Activated T-helper 1 cell treated with anti-CD3 and anti-CD28 coated beads, Interleukin-12 subunit alpha, Interleukin-12 subunit beta, Interleukin-2, Interleukin-4 antibody, amounts not matched to agents 30 ng/mL and 10 ng/mL and 1 ng/mL, durations not matched to agents 14 hours and 24 hours and 36 hours (primary cell): ENCODE results near the gene PHF19. TPM values are rescaled to one million over a fixed set of nuclear protein-coding genes. Genes with fewer than 3 reads are reported as not detected.

Experiments used
- DNase-seq: peaks from one replicate; pipeline ENCODE4 v3.0.0; 2021; ENCODE audit warnings: low spot score
- H3K27ac Mint-ChIP-seq: one replicate; pipeline ENCODE4 v1.8.0; 2021; ENCODE audit warnings: mild to moderate bottlenecking, mixed read lengths
- H3K27me3 Mint-ChIP-seq: one replicate; pipeline ENCODE4 v1.8.0; 2022; ENCODE audit warnings: mild to moderate bottlenecking, moderate library complexity, mixed read lengths; ENCODE audit not compliant: insufficient read depth
- H3K36me3 Mint-ChIP-seq: one replicate; pipeline ENCODE4 v1.8.0; 2021; ENCODE audit warnings: low read depth, mixed read lengths
- H3K4me1 Mint-ChIP-seq: one replicate; pipeline ENCODE4 v1.8.0; 2021; ENCODE audit warnings: low read depth, mixed read lengths
- H3K4me3 Mint-ChIP-seq: one replicate; pipeline ENCODE4 v1.8.0; 2021; ENCODE audit warnings: mild to moderate bottlenecking, moderate library complexity, mixed read lengths
- H3K9me3 Mint-ChIP-seq: one replicate; pipeline ENCODE4 v1.8.0; 2021; ENCODE audit warnings: mixed read lengths
- intact Hi-C: fragments of 100-400 bp; cut with micrococcal nuclease; formaldehyde crosslinking; loops from one replicate; pipeline ENCODE4 v1.15.1; 2024
- total RNA-seq: library from RNA; stranded (reverse); gene quantifications from 2 replicates; pipeline ENCODE4 v1.2.3, GENCODE V29; 2022

Gene PHF19
- total RNA-seq, 1 donor from 2014 or later, result 134 TPM

DNA sequence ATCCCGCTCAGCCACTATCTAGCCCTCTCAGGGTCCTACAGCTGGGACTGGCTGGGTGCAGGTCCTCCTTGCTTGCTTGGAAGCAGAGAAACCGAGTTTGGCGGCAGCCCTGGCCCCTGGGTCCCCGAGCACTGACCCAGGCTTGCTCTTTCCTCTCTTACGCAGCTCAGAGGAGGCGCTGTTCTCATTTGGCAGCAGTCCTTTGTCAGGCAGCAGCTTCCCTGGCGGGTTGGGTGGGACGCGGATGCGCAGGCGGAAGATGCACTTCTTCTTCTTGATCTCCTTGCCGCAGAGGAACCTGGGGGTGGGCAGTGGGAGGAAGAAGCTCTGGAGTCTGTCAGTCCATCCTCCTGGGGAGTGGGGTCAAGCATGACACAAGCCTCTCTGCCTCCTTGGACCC lies 14.5 kb downstream of the PHF19 start:
- Mint-ChIP-seq H3K9me3 (no peaks in the 10 kb centered on the region), H3K4me3 (no peak overlapping the region), H3K27ac (no peak overlapping the region), H3K36me3 (peaks cover 63% of the 10 kb centered on the region), H3K27me3 (no peaks in the 10 kb centered on the region), H3K4me1 (peaks cover 8% of the 10 kb centered on the region)
- intact Hi-C loops, result no loop called here
- no peak for DNase-seq

DNA sequence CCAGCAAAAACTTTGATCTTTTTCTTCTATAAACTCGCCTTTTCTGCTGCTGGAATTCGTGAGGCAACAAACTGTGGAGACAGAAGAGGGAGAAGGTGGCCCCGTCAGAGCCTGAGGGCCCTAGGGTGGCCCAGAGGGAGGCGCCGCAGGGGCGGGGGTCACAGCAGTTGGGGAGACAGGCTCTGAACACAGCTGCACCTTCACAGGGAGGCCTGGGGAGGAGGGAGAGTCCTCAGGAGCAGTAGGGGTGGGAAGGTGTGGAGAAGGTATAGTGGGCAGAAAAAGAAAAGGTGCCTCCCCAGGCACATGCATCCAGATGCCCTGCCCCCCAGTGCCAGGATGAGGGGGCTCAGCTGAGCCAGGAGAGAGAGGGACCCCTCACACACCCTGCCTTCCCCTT lies 15.1 kb downstream of the PHF19 start:
- H3K4me1 Mint-ChIP-seq, result peaks cover 8% of the 10 kb centered on the region
- intact Hi-C loops, result no loop called here
- no peak overlapping the region for H3K27ac Mint-ChIP-seq
- H3K36me3 Mint-ChIP-seq, result peaks cover 66% of the 10 kb centered on the region
- no peaks in the 10 kb centered on the region for H3K9me3 Mint-ChIP-seq
- no peak overlapping the region for H3K4me3 Mint-ChIP-seq
- DNase-seq, result no peak
- H3K27me3 Mint-ChIP-seq, result no peaks in the 10 kb centered on the region

DNA sequence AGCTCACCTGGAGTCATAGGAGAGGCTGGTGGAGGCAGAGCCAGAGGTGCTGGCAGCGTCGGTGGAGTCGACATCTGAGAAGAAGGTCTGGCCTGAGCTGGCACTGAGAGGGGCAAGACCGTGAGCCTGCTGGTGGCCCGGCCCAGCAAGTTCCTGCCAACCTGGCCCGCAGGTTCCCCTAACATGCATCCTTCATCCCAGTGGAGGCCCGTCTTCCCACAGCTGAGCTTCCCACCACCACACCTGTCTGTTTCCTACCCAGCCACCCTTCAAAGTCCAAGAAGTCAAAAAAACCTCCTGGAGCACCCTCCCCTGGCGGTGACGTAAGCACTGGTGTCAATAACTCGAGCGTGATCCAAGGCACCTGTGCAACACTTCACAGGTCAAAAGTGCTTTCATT lies 16.9 kb downstream of the PHF19 start:
- Mint-ChIP-seq H3K4me3 (no peak overlapping the region), H3K9me3 (no peaks in the 10 kb centered on the region), H3K36me3 (peaks cover 56% of the 10 kb centered on the region), H3K27me3 (no peaks in the 10 kb centered on the region), H3K4me1 (no peaks in the 10 kb centered on the region), H3K27ac (no peak overlapping the region)
- DNase-seq, result no peak
- intact Hi-C loops, result no loop called here

DNA sequence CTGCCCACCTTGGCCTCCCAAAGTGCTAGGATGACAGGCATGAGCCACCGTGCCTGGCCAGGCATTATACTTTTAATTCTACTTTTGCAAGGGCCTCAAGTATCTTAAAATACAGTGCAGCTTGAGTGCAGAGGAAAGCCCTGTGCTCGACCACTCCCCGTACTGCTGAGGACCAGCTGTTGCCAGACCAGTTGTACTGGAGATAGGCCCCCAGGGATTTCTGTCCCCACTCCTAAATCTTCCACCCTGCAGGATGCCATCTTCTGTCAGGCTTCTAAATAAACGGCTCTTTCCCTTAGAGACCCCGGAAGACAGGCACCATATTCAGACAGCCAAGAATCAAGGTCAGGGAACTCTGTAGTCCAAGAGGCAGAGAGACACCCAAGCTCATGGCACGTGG lies 17.6 kb downstream of the PHF19 start:
- Mint-ChIP-seq H3K4me3 (no peak overlapping the region), H3K27ac (no peak overlapping the region), H3K27me3 (no peaks in the 10 kb centered on the region), H3K36me3 (peaks cover 62% of the 10 kb centered on the region), H3K4me1 (no peaks in the 10 kb centered on the region), H3K9me3 (no peaks in the 10 kb centered on the region)
- intact Hi-C loops, result no loop called here
- DNase-seq, result no peak

DNA sequence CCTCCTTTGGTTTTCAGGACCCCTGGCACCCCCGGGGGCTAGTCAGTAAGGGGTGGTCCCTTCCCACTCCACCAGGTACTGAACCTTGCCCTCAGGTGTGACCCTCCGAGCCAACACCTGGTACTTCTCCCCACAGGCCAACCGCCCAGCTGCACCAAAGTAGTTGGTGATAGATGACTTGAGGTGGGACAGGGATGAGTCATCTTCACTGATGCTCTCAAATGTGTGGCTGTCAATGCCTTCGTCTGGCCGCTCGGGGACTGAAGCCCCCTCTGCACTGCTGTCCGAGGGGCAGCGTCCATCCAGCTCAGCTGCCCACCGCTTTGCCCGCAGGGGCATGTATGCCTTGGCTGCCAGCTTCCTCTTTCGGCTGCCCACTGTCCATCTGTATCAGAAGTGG lies 19.1 kb downstream of the PHF19 start:
- H3K4me1 Mint-ChIP-seq, result no peaks in the 10 kb centered on the region
- H3K27me3 Mint-ChIP-seq, result no peaks in the 10 kb centered on the region
- peaks cover 63% of the 10 kb centered on the region for H3K36me3 Mint-ChIP-seq
- H3K27ac Mint-ChIP-seq, result no peak overlapping the region
- intact Hi-C loops, result no loop called here
- DNase-seq, result no peak
- H3K9me3 Mint-ChIP-seq, result no peaks in the 10 kb centered on the region
- no peak overlapping the region for H3K4me3 Mint-ChIP-seq

DNA sequence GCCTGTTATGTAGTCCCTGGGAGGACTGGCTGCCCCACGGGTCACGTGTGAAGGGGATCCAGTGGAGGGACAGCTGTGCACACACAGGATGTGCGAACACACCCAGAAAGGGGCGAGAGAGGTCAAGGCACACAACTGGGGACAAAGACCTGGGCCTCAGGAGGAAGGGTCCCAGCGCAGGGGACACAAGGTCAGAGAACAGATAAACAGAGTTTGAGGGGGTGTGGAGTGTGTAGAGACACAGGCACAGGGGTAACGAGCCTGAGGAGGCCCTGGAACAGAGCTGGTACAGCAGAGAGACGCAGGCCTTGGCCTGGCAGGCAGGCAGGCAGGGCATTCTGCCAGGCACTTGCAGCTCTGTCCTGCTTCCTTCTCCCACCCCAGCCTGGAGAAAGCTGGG lies 19.5 kb downstream of the PHF19 start:
- Mint-ChIP-seq H3K36me3 (peaks cover 66% of the 10 kb centered on the region), H3K4me3 (no peak overlapping the region), H3K9me3 (no peaks in the 10 kb centered on the region), H3K27me3 (no peaks in the 10 kb centered on the region), H3K27ac (no peak overlapping the region), H3K4me1 (no peaks in the 10 kb centered on the region)
- no peak for DNase-seq
- intact Hi-C loops, result no loop called here

DNA sequence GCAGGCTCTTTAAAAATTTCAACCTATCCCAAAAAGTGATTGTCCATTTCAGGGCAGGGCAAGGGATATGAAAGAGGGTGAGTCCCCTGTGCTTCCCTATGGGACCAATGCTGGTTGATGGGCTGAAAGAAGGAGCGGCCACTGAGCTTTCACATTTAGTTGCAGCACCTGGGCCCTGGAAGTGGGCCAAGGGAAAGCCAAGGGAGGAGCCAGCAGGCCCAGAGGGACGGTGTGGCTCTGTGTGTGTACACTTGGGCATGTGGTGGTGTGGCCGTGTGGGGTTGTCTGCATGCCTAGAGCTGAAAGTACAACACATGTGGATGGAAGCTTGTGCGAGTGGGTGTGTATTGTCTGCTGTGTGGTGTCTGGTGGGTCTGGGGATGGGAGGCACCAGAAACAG lies 20.3 kb downstream of the PHF19 start:
- no peak for DNase-seq
- no peaks in the 10 kb centered on the region for H3K9me3 Mint-ChIP-seq
- peaks cover 62% of the 10 kb centered on the region for H3K36me3 Mint-ChIP-seq
- H3K4me3 Mint-ChIP-seq, result no peak overlapping the region
- H3K27ac Mint-ChIP-seq, result peak overlapping the region; percentile 13
- no peaks in the 10 kb centered on the region for H3K27me3 Mint-ChIP-seq
- no peaks in the 10 kb centered on the region for H3K4me1 Mint-ChIP-seq
- intact Hi-C loops, result no loop called here

DNA sequence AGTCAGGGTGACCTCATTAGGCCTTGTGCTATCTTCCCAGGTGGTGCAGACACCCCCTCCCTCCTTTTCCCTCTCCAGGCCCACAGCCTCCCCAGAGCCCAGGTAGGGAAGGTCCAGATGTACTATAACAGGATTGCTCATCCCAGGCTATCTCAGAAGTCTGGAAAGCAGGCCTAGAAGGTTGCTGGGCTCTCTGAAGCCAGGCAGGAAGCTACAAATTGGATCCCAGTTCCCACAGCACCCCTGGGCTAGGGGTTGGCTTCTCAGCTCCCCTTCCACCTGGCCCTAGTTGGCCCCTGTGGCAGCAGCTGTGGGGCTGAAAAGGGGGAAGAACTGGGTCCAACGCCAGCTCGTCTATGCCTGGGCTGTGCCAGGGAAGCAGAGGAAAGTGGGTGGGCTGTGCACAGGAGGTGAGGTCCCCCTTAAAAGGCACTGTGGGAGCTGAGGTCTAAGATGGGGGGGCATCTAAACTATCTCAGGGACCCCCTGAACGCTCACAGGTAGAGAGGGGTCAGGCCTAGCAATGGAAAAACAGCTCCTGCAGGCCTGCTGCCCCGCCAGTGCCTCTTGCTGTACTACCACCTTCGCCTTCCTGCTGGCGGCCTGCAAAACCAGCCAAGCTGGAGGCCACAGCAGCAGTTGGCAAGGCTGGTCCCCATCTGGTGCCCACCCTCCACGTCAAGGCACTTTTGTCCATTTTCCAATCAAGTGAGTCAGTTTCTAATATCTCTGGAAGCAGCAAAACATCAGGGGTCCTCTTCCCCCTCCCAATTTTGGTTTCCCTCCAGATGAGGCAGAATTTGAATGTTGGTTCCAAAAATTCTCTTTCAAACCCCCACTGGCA lies 20.9 kb downstream of the PHF19 start:
- DNase-seq, result no peak
- intact Hi-C loops, result no loop called here
- no peaks in the 10 kb centered on the region for H3K4me1 Mint-ChIP-seq
- no peaks in the 10 kb centered on the region for H3K9me3 Mint-ChIP-seq
- no peaks in the 10 kb centered on the region for H3K27me3 Mint-ChIP-seq
- H3K36me3 Mint-ChIP-seq, result peaks cover 58% of the 10 kb centered on the region
- no peak overlapping the region for H3K4me3 Mint-ChIP-seq
- peak overlapping the region; percentile 48 for H3K27ac Mint-ChIP-seq

DNA sequence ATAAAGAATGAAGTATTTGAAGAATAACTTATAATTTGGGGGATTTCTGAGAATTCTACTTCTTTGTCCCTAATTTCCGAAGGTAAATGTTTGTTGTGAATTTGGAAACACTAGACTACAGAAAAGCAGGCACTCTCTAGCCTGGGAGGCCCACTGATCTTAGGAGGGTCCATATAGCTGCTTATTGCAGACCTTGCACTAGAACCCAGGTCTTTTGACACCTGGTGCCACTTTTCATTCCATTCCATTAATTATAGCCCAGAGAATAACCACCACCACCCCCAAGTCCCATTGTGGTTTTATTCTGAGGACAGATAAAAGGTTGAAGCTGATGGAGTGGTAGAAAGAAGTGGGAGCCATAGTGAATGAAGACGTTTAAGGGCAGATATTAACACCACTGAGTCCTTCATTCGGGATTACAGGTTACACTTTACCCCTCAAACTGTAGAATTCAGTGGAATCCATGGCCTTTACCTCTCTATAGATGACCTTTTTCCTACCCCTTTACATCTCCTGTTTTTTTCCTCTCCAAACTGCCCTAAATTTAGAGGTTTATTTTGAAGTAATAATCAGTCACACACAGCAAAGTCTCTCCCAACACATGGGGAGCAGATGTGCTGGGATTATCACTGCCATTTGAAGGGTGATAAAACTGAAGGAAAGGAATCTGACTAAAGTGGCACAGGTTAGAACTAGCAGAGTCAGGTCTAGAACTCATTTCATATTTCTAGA lies 22.2 kb downstream of the PHF19 start:
- intact Hi-C loops, result loop anchor here (1.0 kb wide), 1 partner anchor 8 kb away; no protein-coding TSS in a partner anchor
- Mint-ChIP-seq H3K27me3 (no peaks in the 10 kb centered on the region), H3K4me1 (peaks cover 8% of the 10 kb centered on the region), H3K4me3 (no peak overlapping the region), H3K27ac (peak overlapping the region; percentile 42), H3K36me3 (peaks cover 54% of the 10 kb centered on the region), H3K9me3 (no peaks in the 10 kb centered on the region)
- no peak for DNase-seq

DNA sequence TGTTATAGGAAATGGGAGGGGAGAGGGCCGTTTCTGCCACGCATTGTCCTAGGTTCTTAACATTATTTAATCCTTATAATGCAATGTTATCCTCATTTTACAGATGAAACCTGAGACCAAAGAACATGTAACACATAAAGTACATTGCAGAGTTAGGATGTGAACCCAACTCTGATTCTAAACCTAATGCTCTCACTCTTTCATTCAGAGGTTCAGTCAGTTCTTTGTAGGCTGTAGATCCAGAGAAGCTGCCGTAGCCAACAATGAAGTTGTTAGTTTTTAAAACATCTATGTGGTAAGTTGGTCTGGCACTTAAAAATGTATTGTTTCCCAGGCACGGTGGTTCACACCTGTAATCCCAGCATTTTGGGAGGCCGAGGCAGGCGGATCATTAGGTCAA lies 23.8 kb downstream of the PHF19 start:
- DNase-seq, result no peak
- Mint-ChIP-seq H3K9me3 (no peaks in the 10 kb centered on the region), H3K27me3 (no peaks in the 10 kb centered on the region), H3K4me3 (no peak overlapping the region), H3K36me3 (peaks cover 48% of the 10 kb centered on the region), H3K27ac (peak overlapping the region; percentile 23), H3K4me1 (peaks cover 13% of the 10 kb centered on the region)
- intact Hi-C loops, result no loop called here

DNA sequence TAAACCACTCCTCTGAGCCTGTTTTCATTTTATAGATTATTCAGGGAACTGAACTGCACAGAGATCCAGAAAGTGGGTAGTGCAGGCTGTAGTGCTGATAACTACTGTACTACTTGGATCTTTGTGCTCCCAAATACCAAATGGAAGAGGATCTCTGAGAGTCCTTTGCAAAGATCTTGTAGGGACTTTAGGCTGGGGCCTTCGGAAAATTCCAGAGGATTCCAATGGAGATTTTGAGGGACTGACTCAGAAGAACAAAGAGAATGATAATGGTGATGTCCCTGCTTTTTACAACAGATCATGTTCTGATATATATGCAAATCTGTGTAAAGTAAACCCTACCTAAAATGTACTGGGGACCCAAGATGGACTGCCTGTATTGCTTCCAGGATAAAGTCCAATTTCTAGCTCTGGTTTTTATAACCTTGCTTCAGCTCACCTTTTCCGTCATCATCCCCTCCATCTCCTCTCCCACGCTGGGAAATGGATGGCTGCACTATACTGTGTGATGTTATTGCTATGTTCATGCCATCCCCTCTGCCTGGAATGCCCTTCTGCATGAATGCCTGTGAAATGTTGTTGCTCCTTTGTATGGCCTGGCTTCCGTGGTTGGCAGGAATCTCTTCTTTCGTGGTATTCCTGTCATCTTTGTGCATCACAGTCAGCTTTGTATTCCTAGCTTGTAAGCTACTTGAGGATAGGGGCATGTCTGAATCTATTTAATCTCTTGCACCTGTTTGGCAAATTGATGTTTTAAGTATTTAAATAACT lies 24.6 kb downstream of the PHF19 start:
- Mint-ChIP-seq H3K9me3 (no peaks in the 10 kb centered on the region), H3K27ac (peak overlapping the region; percentile 38), H3K36me3 (peaks cover 50% of the 10 kb centered on the region), H3K27me3 (no peaks in the 10 kb centered on the region), H3K4me3 (no peak overlapping the region), H3K4me1 (peaks cover 20% of the 10 kb centered on the region)
- intact Hi-C loops, result no loop called here
- no peak for DNase-seq

DNA sequence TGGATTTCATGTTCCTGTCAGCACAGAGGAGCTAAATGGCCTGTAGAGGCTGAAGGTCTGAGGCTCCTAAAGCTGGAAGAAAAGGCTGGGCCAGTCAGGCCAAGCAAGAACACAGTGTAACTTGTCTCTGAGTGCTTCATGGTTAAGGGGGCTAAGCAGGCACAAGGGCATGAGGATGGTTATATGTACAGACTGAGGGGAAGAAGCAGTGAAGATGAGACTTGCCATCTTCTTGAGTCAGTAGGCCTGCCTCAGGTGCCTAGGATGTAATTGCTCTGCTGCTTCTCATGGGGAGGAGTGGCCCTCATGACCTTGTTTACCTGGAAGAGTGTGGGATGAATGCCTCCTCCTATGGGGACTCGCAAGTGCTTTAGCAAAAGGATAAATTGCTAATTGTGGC lies 25.5 kb downstream of the PHF19 start:
- H3K4me1 Mint-ChIP-seq, result peaks cover 30% of the 10 kb centered on the region

DNA sequence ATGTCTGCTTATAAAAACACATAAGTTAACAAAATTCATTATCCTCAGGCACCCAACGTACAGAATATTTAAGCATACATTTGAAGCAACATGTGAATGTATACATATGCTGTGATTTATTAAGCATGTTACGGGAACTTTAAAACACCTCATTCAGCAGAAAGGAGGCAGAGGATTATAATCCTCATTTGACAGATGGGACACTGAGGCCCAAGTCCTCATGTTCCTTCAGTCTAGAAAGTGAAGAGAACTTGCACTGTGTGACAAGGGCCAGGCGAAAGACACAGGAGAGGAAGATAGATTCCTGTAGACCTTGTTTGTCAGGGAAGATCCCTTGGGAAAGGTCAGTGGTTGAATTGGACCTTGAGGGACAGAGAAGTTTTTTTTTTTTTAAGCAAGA lies 26.7 kb downstream of the PHF19 start:
- Mint-ChIP-seq H3K4me1 (peaks cover 41% of the 10 kb centered on the region), H3K36me3 (peaks cover 54% of the 10 kb centered on the region), H3K27ac (no peak overlapping the region), H3K27me3 (no peaks in the 10 kb centered on the region), H3K4me3 (no peak overlapping the region), H3K9me3 (no peaks in the 10 kb centered on the region)
- intact Hi-C loops, result no loop called here
- no peak for DNase-seq

More for the DNA sequence above, 25.5 kb downstream of the PHF19 start:
- DNase-seq, result no peak
- Mint-ChIP-seq H3K36me3 (peaks cover 50% of the 10 kb centered on the region), H3K4me3 (no peak overlapping the region), H3K27me3 (no peaks in the 10 kb centered on the region), H3K27ac (no peak overlapping the region), H3K9me3 (no peaks in the 10 kb centered on the region)
- intact Hi-C loops, result no loop called here
